HEK293 (cell line): ENCODE measurements around the gene PDLIM7.

Experiments used
- CTCF ChIA-PET: fragments of 350-600 bp; formaldehyde crosslinking; extraction: SDS; loops from one replicate; lab custom pipeline; 2021; ENCODE audit warnings: antibody characterized with exemption; lab: Yijun Ruan, JAX
- POLR2A ChIA-PET: fragments of 300-600 bp; formaldehyde crosslinking; extraction: SDS; loops from one replicate; lab custom pipeline; 2020; ENCODE audit warnings: antibody characterized with exemption, inconsistent platforms; lab: Yijun Ruan, JAX
- H3K27ac ChIP-seq: fragments of 200-500 bp; sonication (Bioruptor generic); 2 replicates; pipeline ENCODE4 v1.5.1; 2014; ENCODE audit warnings: low read depth, low read length, control low read depth, inconsistent platforms; ENCODE audit errors: extremely low read depth
- H3K36me3 ChIP-seq, 2 experiments: fragments of 200-500 bp in 1 of 2; sonication (Bioruptor generic) in 1 of 2; 1 replicate in 1 of 2; 2 replicates in 1 of 2; pipeline ENCODE4 v1.5.1; 2014 to 2017; ENCODE audit warnings: inconsistent platforms in 2 of 2, low read length in 2 of 2; ENCODE audit not compliant: control insufficient read depth in 2 of 2, insufficient read depth in 1 of 2
- H3K4me1 ChIP-seq: fragments of 200-500 bp; sonication (Bioruptor generic); 2 replicates; pipeline ENCODE4 v1.5.1; 2014; ENCODE audit warnings: mild to moderate bottlenecking, low read length, inconsistent platforms; ENCODE audit not compliant: control insufficient read depth, insufficient read depth
- H3K4me3 ChIP-seq: 2 replicates; pipeline ENCODE4 v1.5.1; 2011; ENCODE audit warnings: low read depth, mild to moderate bottlenecking, control low read depth, low read length, moderate library complexity
- H3K9me3 ChIP-seq: fragments of 200-500 bp; sonication (Bioruptor generic); 2 replicates; pipeline ENCODE4 v1.5.1; 2014; ENCODE audit warnings: low read depth, low read length, inconsistent platforms; ENCODE audit not compliant: control insufficient read depth, insufficient read depth
- KLF16 ChIP-seq: fragments of 450-650 bp; formaldehyde crosslinking; IDR thresholded peaks from 2 replicates; pipeline ENCODE4 v1.5.1; 2017; ENCODE audit warnings: missing biosample characterization, missing genetic modification characterization
- KLF8 ChIP-seq: fragments of 450-650 bp; formaldehyde crosslinking; IDR thresholded peaks from 2 replicates; pipeline ENCODE4 v1.5.1; 2016; ENCODE audit warnings: missing biosample characterization, missing genetic modification characterization
- SP7 ChIP-seq: fragments of 450-650 bp; formaldehyde crosslinking; IDR thresholded peaks from 2 replicates; pipeline ENCODE4 v1.5.1; 2016; ENCODE audit warnings: missing biosample characterization, missing genetic modification characterization
- ZBTB10 ChIP-seq: fragments of 450-650 bp; formaldehyde crosslinking; IDR thresholded peaks from 2 replicates; pipeline ENCODE4 v1.5.1; 2016; ENCODE audit warnings: missing biosample characterization, missing genetic modification characterization
- ZBTB17 ChIP-seq: fragments of 450-650 bp; formaldehyde crosslinking; IDR thresholded peaks from 2 replicates; pipeline ENCODE4 v1.5.1; 2016; ENCODE audit warnings: missing biosample characterization, missing genetic modification characterization
- ZBTB20 ChIP-seq: fragments of 450-650 bp; formaldehyde crosslinking; IDR thresholded peaks from 2 replicates; pipeline ENCODE4 v1.5.1; 2016; ENCODE audit warnings: missing biosample characterization, missing genetic modification characterization
- ZNF146 ChIP-seq: fragments of 450-650 bp; formaldehyde crosslinking; IDR thresholded peaks from 2 replicates; pipeline ENCODE4 v1.5.1; 2016; ENCODE audit warnings: missing biosample characterization, missing genetic modification characterization
- ZNF280D ChIP-seq: fragments of 450-650 bp; formaldehyde crosslinking; IDR thresholded peaks from 2 replicates; pipeline ENCODE4 v1.5.1; 2016; ENCODE audit warnings: missing biosample characterization, missing genetic modification characterization
- ZNF394 ChIP-seq: fragments of 450-650 bp; formaldehyde crosslinking; IDR thresholded peaks from 2 replicates; pipeline ENCODE4 v1.5.1; 2016; ENCODE audit warnings: missing biosample characterization, missing genetic modification characterization, mild to moderate bottlenecking, moderate library complexity, borderline replicate concordance
- ZNF549 ChIP-seq: fragments of 450-650 bp; IDR thresholded peaks from 2 replicates; pipeline ENCODE4 v1.5.1; 2018; ENCODE audit warnings: missing biosample characterization, missing genetic modification characterization, mild to moderate bottlenecking, inconsistent platforms, moderate library complexity
- ZNF600 ChIP-seq: fragments of 450-650 bp; formaldehyde crosslinking; IDR thresholded peaks from 2 replicates; pipeline ENCODE4 v1.5.1; 2016; ENCODE audit warnings: missing biosample characterization, missing genetic modification characterization
- ZNF629 ChIP-seq: fragments of 450-650 bp; formaldehyde crosslinking; IDR thresholded peaks from 2 replicates; pipeline ENCODE4 v1.5.1; 2017; ENCODE audit warnings: missing biosample characterization, missing genetic modification characterization
- ZNF639 ChIP-seq: fragments of 450-650 bp; formaldehyde crosslinking; IDR thresholded peaks from 2 replicates; pipeline ENCODE4 v1.5.1; 2016; ENCODE audit warnings: missing biosample characterization, missing genetic modification characterization
- ZNF768 ChIP-seq: fragments of 450-650 bp; formaldehyde crosslinking; IDR thresholded peaks from 2 replicates; pipeline ENCODE4 v1.5.1; 2018; ENCODE audit warnings: missing biosample characterization, mild to moderate bottlenecking, missing genetic modification characterization
- ZNF776 ChIP-seq: fragments of 450-650 bp; formaldehyde crosslinking; IDR thresholded peaks from 2 replicates; pipeline ENCODE4 v1.5.0; 2017; ENCODE audit warnings: missing biosample characterization, missing genetic modification characterization, borderline replicate concordance
- TF ChIP-seq, protein P1 (sequence below): fragments of 450-650 bp; formaldehyde crosslinking; IDR thresholded peaks from 2 replicates; pipeline ENCODE4 v1.5.1; 2016; ENCODE audit warnings: missing biosample characterization, missing genetic modification characterization
- TF ChIP-seq, protein P2 (sequence below): fragments of 450-650 bp; formaldehyde crosslinking; IDR thresholded peaks from 2 replicates; pipeline ENCODE4 v1.5.1; 2016; ENCODE audit warnings: missing biosample characterization, missing genetic modification characterization

Gene PDLIM7

DNA sequence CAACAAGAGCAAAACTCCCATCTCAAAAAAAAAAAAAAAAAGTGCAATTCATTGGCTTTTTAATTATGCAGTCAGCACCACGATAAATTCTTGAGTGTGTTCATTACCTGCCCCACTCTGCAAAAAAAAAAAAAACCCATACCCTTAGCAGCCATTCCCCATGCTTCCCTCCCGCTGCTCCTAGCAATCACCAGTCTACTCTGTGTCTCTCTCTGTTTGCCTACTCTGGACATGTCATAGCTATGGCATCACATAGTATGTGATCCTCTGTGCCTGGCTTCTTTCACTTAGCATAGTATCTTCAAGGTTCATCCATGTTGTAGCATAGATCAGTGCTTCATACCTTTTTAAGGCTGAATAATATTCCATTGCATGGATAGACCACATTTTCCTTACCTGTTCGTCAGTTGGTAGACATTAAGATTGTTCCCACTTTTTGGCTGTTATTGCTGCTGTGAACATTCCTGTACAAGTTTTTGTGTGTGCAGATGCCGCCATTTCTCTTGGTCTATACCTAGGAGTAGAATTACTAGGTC, 57.8 kb downstream of the PDLIM7 start:
- peaks cover 17 to 75% of the 10 kb centered on the region in 2 experiments for H3K36me3 ChIP-seq
- POLR2A ChIA-PET: interaction anchor here (1.3 to 4.1 kb wide), 2 partner anchors 12 to 13 kb away, joined by 6 to 35 read pairs; partner anchors contain the start of gene GRK6
- TF ChIP-seq ZNF629 (tag by site-specific recombination) (peak; percentile 57), KLF16 (tag by site-specific recombination) (no peak), ZNF280D (peak; percentile 91), ZNF146 (tag by site-specific recombination) (peak; percentile 99), ZBTB20 (tag by site-specific recombination) (no peak), ZNF639 (tag by site-specific recombination) (0 out of 2 replicates have a peak, but pooled peaks have one; percentile 26), ZNF776 (no peak), ZNF768 (no peak), SP7 (tag by site-specific recombination) (0 out of 2 replicates have a peak, but pooled peaks have one; percentile 17), ZBTB17 (peak; percentile 63), KLF8 (tag by site-specific recombination) (0 out of 2 replicates have a peak, but pooled peaks have one; percentile 29)
- TF ChIP-seq, protein P1, sequence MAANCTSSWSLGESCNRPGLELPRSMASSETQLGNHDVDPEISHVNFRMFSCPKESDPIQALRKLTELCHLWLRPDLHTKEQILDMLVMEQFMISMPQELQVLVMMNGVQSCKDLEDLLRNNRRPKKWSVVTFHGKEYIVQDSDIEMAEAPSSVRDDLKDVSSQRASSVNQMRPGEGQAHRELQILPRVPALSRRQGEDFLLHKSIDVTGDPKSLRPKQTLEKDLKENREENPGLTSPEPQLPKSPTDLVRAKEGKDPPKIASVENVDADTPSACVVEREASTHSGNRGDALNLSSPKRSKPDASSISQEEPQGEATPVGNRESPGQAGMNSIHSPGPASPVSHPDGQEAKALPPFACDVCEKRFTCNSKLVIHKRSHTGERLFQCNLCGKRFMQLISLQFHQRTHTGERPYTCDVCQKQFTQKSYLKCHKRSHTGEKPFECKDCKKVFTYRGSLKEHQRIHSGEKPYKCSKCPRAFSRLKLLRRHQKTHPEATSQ (tag by site-specific recombination): no peak
- TF ChIP-seq, protein P2, sequence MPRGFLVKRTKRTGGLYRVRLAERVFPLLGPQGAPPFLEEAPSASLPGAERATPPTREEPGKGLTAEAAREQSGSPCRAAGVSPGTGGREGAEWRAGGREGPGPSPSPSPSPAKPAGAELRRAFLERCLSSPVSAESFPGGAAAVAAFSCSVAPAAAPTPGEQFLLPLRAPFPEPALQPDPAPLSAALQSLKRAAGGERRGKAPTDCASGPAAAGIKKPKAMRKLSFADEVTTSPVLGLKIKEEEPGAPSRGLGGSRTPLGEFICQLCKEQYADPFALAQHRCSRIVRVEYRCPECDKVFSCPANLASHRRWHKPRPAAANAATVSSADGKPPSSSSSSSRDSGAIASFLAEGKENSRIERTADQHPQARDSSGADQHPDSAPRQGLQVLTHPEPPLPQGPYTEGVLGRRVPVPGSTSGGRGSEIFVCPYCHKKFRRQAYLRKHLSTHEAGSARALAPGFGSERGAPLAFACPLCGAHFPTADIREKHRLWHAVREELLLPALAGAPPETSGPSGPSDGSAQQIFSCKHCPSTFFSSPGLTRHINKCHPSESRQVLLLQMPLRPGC (tag by site-specific recombination): no peak
- TF ChIP-seq, all 188 proteins: peak for 7
- Histone ChIP-seq H3K4me1 (no peaks in the 10 kb centered on the region), H3K27ac (no peak overlapping the region), H3K4me3 (no peak overlapping the region), H3K9me3 (no peaks in the 10 kb centered on the region)
- CTCF ChIA-PET: interaction anchor here (0.6 to 3.8 kb wide), 5 partner anchors 16 to 62 kb away, joined by 3 to 15 read pairs (median 6); no protein-coding TSS in a partner anchor

DNA sequence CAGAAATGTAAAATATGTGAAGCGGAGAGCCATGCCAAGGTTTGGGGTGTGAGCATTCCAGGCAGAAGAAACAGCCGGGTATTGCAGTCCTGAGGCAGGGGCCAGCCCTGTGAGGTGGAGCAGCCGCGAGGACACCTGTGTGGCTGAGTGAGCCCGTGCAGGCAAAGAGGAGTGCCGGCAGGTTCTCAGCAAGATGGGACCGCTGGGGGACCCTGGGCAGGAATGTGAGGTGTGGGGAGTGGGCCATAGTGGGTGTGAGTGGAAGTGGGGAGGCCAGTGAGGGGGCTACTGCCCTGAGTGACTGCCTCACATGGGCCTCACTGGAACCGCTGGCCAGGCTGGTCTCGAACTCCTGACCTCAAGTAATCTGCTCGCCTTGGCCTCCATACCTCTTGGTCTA, 58.9 kb downstream of the PDLIM7 start:
- H3K27ac ChIP-seq: no peak overlapping the region
- no peak overlapping the region for H3K4me3 ChIP-seq
- no peaks in the 10 kb centered on the region for H3K4me1 ChIP-seq
- H3K9me3 ChIP-seq: no peaks in the 10 kb centered on the region
- ChIA-PET CTCF (interaction anchor here (1.2 to 3.8 kb wide), 3 partner anchors 17 to 49 kb away, joined by 4 to 15 read pairs (median 7); no protein-coding TSS in a partner anchor), POLR2A (interaction anchor here (2.1 to 4.1 kb wide), 2 partner anchors 11 to 35 kb away, joined by 5 to 35 read pairs; partner anchors contain the start of gene GRK6)
- H3K36me3 ChIP-seq: peaks cover 17 to 86% of the 10 kb centered on the region in 2 experiments
- TF ChIP-seq ZNF549 (tag by site-specific recombination) (no peak), ZBTB10 (no peak), ZNF394 (tag by site-specific recombination) (no peak), ZNF600 (tag by site-specific recombination) (no peak)
- TF ChIP-seq, protein P2 (tag by site-specific recombination): no peak
